ENCODE results near the gene MAGI2.

The MAGI2 gene

DNA sequence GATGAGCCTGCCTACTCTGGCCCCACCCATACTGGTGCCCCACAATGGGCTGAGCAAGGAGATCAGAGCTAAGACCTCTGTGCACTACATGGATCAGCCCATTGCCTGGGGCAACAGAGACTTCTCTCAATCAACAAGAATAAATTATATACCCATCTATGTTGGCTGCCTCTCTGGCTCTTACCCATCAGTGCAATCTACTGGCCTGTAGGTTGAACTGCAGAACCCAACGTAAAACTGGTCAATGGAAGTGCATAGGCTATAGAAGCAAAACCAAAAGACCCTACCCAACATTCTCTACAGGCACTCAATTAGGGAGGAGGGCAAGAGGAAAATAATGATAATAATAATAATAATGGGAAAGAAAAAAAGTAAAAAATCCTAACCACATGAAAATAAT is 574.3 kb downstream of the MAGI2 start:
- no peak overlapping the region for H3K4me3 Mint-ChIP-seq
- no peaks in the 10 kb centered on the region for H3K27me3 Mint-ChIP-seq
- H3K36me3 Mint-ChIP-seq (ENCODE audit: insufficient read depth), result no peaks in the 10 kb centered on the region
- DNase-seq (no peak), ATAC-seq (replicated peaks) (no peak)
- no peak overlapping the region for H3K27ac Mint-ChIP-seq
- peaks cover 13 to 40% of the 10 kb centered on the region in 2 donors for H3K9me3 Mint-ChIP-seq
- H3K4me1 Mint-ChIP-seq (ENCODE audit: low read depth in 2 of 2), result no peaks in the 10 kb centered on the region

DNA sequence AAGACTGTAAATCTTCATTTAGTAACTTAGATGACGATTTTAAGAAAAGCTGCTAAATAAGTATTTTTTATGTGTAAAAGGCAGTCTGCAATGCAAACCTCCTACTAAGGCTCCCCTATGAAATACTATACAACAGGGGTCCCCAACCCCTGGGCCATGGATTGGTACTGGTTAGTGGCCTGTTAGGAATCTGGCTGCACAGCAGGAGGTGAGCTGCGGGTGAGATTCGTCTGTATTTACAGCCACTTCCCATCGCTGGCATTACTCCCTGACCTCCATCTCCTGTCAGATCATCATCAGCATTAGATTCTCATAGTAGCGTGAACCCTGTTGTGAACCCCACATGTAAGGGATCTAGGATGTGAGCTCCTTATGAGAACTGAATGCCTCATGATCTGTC is 580.4 kb downstream of the MAGI2 start:
- DNase-seq, result no peak
- no peak for ATAC-seq (replicated peaks)
- Mint-ChIP-seq H3K36me3 (ENCODE audit: insufficient read depth) (no peaks in the 10 kb centered on the region), H3K27ac (no peak overlapping the region), H3K27me3 (no peaks in the 10 kb centered on the region), H3K4me1 (ENCODE audit: low read depth in 2 of 2) (no peaks in the 10 kb centered on the region), H3K4me3 (no peak overlapping the region), H3K9me3 (peaks cover 12 to 24% of the 10 kb centered on the region in 2 donors)

- Mint-ChIP-seq H3K27ac (no peak overlapping the region), H3K4me3 (no peak overlapping the region), H3K9me3 (peaks cover 3 to 10% of the 10 kb centered on the region in 2 donors), H3K27me3 (no peaks in the 10 kb centered on the region), H3K36me3 (ENCODE audit: insufficient read depth) (no peaks in the 10 kb centered on the region), H3K4me1 (ENCODE audit: low read depth in 2 of 2) (no peaks in the 10 kb centered on the region)
- DNase-seq (no peak), ATAC-seq (replicated peaks) (no peak)
These were observed 589.1 kb downstream of the MAGI2 start for GRCh38 chr7:78864339-78864738.

DNA sequence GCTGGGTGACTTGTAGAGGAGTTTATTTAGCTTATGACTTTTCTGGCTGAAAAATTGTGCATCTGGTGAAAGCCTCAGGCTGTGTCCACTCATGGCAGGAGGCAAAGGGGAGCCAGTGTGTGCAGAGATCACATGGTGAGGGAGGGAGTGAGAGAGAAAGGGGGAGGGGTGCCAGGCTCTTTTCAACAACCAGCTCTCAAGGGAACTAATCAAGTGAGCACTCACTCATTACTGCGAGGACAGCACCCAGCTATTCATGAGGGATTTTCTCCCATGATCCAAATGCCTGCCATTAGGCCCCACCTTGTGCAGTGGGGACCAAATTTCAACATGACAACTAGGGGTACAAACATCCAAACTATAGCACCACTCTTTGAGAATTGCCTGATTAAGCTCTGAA is 590.2 kb downstream of the MAGI2 start:
- no peak overlapping the region for H3K4me3 Mint-ChIP-seq
- no peaks in the 10 kb centered on the region for H3K27me3 Mint-ChIP-seq
- H3K9me3 Mint-ChIP-seq, result peaks cover 3 to 12% of the 10 kb centered on the region in 2 donors
- DNase-seq, result no peak
- ATAC-seq (replicated peaks), result no peak
- H3K4me1 Mint-ChIP-seq (ENCODE audit: low read depth in 2 of 2), result no peaks in the 10 kb centered on the region
- H3K27ac Mint-ChIP-seq, result no peak overlapping the region
- H3K36me3 Mint-ChIP-seq (ENCODE audit: insufficient read depth), result no peaks in the 10 kb centered on the region

GRCh38 chr7:78862411-78862900 is 591.0 kb downstream of the MAGI2 start:
- ATAC-seq (replicated peaks), result no peak
- Mint-ChIP-seq H3K27me3 (no peaks in the 10 kb centered on the region), H3K9me3 (peaks cover 8 to 15% of the 10 kb centered on the region in 2 donors), H3K36me3 (ENCODE audit: insufficient read depth) (no peaks in the 10 kb centered on the region), H3K4me3 (no peak overlapping the region), H3K4me1 (ENCODE audit: low read depth in 2 of 2) (no peaks in the 10 kb centered on the region), H3K27ac (no peak overlapping the region)
- DNase-seq, result no peak

- Mint-ChIP-seq H3K4me1 (ENCODE audit: low read depth in 2 of 2) (no peaks in the 10 kb centered on the region), H3K9me3 (peaks cover 2 to 7% of the 10 kb centered on the region in 2 donors), H3K27ac (no peak overlapping the region), H3K27me3 (no peaks in the 10 kb centered on the region), H3K36me3 (ENCODE audit: insufficient read depth) (no peaks in the 10 kb centered on the region), H3K4me3 (no peak overlapping the region)
- DNase-seq (no peak), ATAC-seq (replicated peaks) (no peak)
These were observed 600.5 kb downstream of the MAGI2 start for GRCh38 chr7:78852951-78853350.

GRCh38 chr7:78850093-78850740 is 603.2 kb downstream of the MAGI2 start:
- H3K9me3 Mint-ChIP-seq, result peaks cover 0 to 5% of the 10 kb centered on the region in 2 donors
- DNase-seq (no peak), ATAC-seq (replicated peaks) (no peak)
- no peaks in the 10 kb centered on the region for H3K27me3 Mint-ChIP-seq
- H3K4me1 Mint-ChIP-seq (ENCODE audit: low read depth in 2 of 2), result no peaks in the 10 kb centered on the region
- H3K36me3 Mint-ChIP-seq (ENCODE audit: insufficient read depth), result no peaks in the 10 kb centered on the region
- H3K27ac Mint-ChIP-seq, result no peak overlapping the region
- H3K4me3 Mint-ChIP-seq, result no peak overlapping the region

DNA sequence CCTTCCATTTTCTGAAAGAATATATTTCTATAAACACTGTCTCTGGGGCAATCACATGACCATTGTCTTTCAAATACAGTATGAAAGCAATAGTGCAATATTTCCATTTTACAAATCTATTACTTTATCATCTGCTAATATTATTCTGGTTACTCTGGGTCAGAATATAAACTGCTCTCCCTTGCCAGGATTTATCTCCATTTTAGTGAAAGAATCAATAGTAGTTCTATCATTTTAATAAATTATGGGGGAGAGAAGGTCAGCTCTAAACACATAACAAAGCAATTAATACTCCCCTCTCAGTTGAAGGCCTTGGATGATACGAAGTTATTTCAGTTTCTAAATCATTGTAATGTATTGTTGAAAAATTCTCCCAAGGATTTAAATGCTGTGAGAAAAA is 608.3 kb downstream of the MAGI2 start:
- no peaks in the 10 kb centered on the region for H3K36me3 Mint-ChIP-seq (ENCODE audit: insufficient read depth)
- H3K4me1 Mint-ChIP-seq (ENCODE audit: low read depth in 2 of 2), result no peaks in the 10 kb centered on the region
- no peak for DNase-seq
- no peak overlapping the region for H3K27ac Mint-ChIP-seq
- no peak for ATAC-seq (replicated peaks)
- peaks cover 7 to 9% of the 10 kb centered on the region in 2 donors for H3K9me3 Mint-ChIP-seq
- H3K27me3 Mint-ChIP-seq, result no peaks in the 10 kb centered on the region
- no peak overlapping the region for H3K4me3 Mint-ChIP-seq

DNA sequence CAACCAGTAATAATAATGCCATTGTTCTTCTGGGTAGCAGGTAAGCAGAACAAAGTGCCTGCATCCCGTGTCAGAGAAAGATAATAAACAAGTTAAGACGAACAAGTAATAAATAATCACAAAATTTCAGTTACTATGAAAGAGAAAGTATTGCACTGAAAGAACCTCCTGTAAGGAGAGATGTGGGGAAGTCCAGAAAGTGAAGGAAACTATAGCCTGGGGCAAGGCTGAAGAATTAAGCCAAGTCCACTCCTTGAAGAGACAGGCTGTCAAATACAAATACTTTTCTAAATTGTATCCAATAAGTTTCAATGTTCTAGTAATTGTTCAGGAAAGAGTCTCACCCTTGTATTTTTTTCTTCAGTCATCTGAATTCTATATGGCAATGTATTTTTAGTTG is 611.4 kb downstream of the MAGI2 start:
- DNase-seq (no peak), ATAC-seq (replicated peaks) (no peak)
- Mint-ChIP-seq H3K9me3 (peaks cover 9 to 10% of the 10 kb centered on the region in 2 donors), H3K4me3 (no peak overlapping the region), H3K4me1 (ENCODE audit: low read depth in 2 of 2) (no peaks in the 10 kb centered on the region), H3K27me3 (no peaks in the 10 kb centered on the region), H3K36me3 (ENCODE audit: insufficient read depth) (no peaks in the 10 kb centered on the region), H3K27ac (no peak overlapping the region)

GRCh38 chr7:78835897-78836296 is 617.6 kb downstream of the MAGI2 start:
- Mint-ChIP-seq H3K27me3 (no peaks in the 10 kb centered on the region), H3K4me1 (ENCODE audit: low read depth in 2 of 2) (no peaks in the 10 kb centered on the region), H3K9me3 (peaks cover 10 to 14% of the 10 kb centered on the region in 2 donors), H3K27ac (no peak overlapping the region), H3K4me3 (no peak overlapping the region), H3K36me3 (ENCODE audit: insufficient read depth) (no peaks in the 10 kb centered on the region)
- ATAC-seq (replicated peaks) (no peak), DNase-seq (no peak)

- H3K36me3 Mint-ChIP-seq (ENCODE audit: insufficient read depth), result no peaks in the 10 kb centered on the region
- H3K27ac Mint-ChIP-seq, result no peak overlapping the region
- DNase-seq (no peak), ATAC-seq (replicated peaks) (no peak)
- H3K27me3 Mint-ChIP-seq, result no peaks in the 10 kb centered on the region
- H3K9me3 Mint-ChIP-seq, result peaks cover 6 to 10% of the 10 kb centered on the region in 2 donors
- H3K4me3 Mint-ChIP-seq, result no peak overlapping the region
- no peaks in the 10 kb centered on the region for H3K4me1 Mint-ChIP-seq (ENCODE audit: low read depth in 2 of 2)
These were observed 625.1 kb downstream of the MAGI2 start for GRCh38 chr7:78828317-78828716.

GRCh38 chr7:78803501-78804127 is 649.9 kb downstream of the MAGI2 start:
- Mint-ChIP-seq H3K4me1 (ENCODE audit: low read depth in 2 of 2) (no peaks in the 10 kb centered on the region), H3K9me3 (peaks cover 0 to 7% of the 10 kb centered on the region in 2 donors), H3K4me3 (no peak overlapping the region), H3K27me3 (no peaks in the 10 kb centered on the region), H3K27ac (no peak overlapping the region), H3K36me3 (ENCODE audit: insufficient read depth) (no peaks in the 10 kb centered on the region)
- no peak for DNase-seq
- ATAC-seq (replicated peaks), result no peak

GRCh38 chr7:78794101-78794500 is 659.4 kb downstream of the MAGI2 start:
- DNase-seq, result no peak

GRCh38 chr7:78792624-78793023 is 660.8 kb downstream of the MAGI2 start:
- ATAC-seq (replicated peaks), result no peak
- Mint-ChIP-seq H3K27ac (no peak overlapping the region), H3K9me3 (peaks cover 3 to 10% of the 10 kb centered on the region in 2 donors), H3K4me3 (no peak overlapping the region), H3K27me3 (no peaks in the 10 kb centered on the region), H3K4me1 (ENCODE audit: low read depth in 2 of 2) (no peaks in the 10 kb centered on the region), H3K36me3 (ENCODE audit: insufficient read depth) (no peaks in the 10 kb centered on the region)
- no peak for DNase-seq

More at GRCh38 chr7:78794101-78794500, 659.4 kb downstream of the MAGI2 start:
- H3K9me3 Mint-ChIP-seq, result peaks cover 1 to 7% of the 10 kb centered on the region in 2 donors
- no peaks in the 10 kb centered on the region for H3K4me1 Mint-ChIP-seq (ENCODE audit: low read depth in 2 of 2)
- H3K36me3 Mint-ChIP-seq (ENCODE audit: insufficient read depth), result no peaks in the 10 kb centered on the region
- no peak overlapping the region for H3K4me3 Mint-ChIP-seq
- no peaks in the 10 kb centered on the region for H3K27me3 Mint-ChIP-seq
- ATAC-seq (replicated peaks), result no peak
- no peak overlapping the region for H3K27ac Mint-ChIP-seq

Measured in effector memory CD8-positive, alpha-beta T cell (primary cell).